ENCODE measurements around the gene DRGX. TPM values are rescaled to one million over a fixed set of nuclear protein-coding genes. Genes with fewer than 3 reads are reported as not detected.

Gene DRGX
- total RNA-seq, 1 donor from 2014 or later: not detected

- no peak for DNase-seq (ENCODE audit: extremely low read depth, low read depth, low spot score)
These were observed 47.3 kb downstream of the DRGX start for GRCh38 chr10:49348593-49348992.

- DNase-seq (ENCODE audit: extremely low read depth, low read depth, low spot score): no peak
These were observed 48.1 kb downstream of the DRGX start for GRCh38 chr10:49347827-49348226.

- DNase-seq (ENCODE audit: extremely low read depth, low read depth, low spot score): no peak
These were observed 48.5 kb downstream of the DRGX start for GRCh38 chr10:49347342-49347741.

- DNase-seq (ENCODE audit: extremely low read depth, low read depth, low spot score): no peak
These were observed 51.0 kb downstream of the DRGX start for GRCh38 chr10:49344840-49345239.

GRCh38 chr10:49338604-49339003, 57.3 kb downstream of the DRGX start:
- DNase-seq (ENCODE audit: extremely low read depth, low read depth, low spot score): no peak

GRCh38 chr10:49335364-49335972, 60.4 kb downstream of the DRGX start:
- DNase-seq (ENCODE audit: extremely low read depth, low read depth, low spot score): no peak

- no peak for DNase-seq (ENCODE audit: extremely low read depth, low read depth, low spot score)
These were observed 60.9 kb downstream of the DRGX start for GRCh38 chr10:49334964-49335363.

- no peak for DNase-seq (ENCODE audit: extremely low read depth, low read depth, low spot score)
These were observed 62.7 kb downstream of the DRGX start for GRCh38 chr10:49333192-49333591.

GRCh38 chr10:49332768-49333167, 63.1 kb downstream of the DRGX start:
- no peak for DNase-seq (ENCODE audit: extremely low read depth, low read depth, low spot score)

- no peak for DNase-seq (ENCODE audit: extremely low read depth, low read depth, low spot score)
These were observed 63.6 kb downstream of the DRGX start for GRCh38 chr10:49332333-49332732.

GRCh38 chr10:49331431-49331830, 64.5 kb downstream of the DRGX start:
- no peak for DNase-seq (ENCODE audit: extremely low read depth, low read depth, low spot score)

GRCh38 chr10:49330127-49330665, 65.7 kb downstream of the DRGX start:
- no peak for DNase-seq (ENCODE audit: extremely low read depth, low read depth, low spot score)

- no peak for DNase-seq (ENCODE audit: extremely low read depth, low read depth, low spot score)
These were observed 66.8 kb downstream of the DRGX start for GRCh38 chr10:49329146-49329505.

- no peak for DNase-seq (ENCODE audit: extremely low read depth, low read depth, low spot score)
These were observed 67.3 kb downstream of the DRGX start for GRCh38 chr10:49328401-49329145.

GRCh38 chr10:49327036-49327813, 68.7 kb downstream of the DRGX start:
- no peak for DNase-seq (ENCODE audit: extremely low read depth, low read depth, low spot score)

GRCh38 chr10:49325916-49326783, 69.7 kb downstream of the DRGX start:
- no peak for DNase-seq (ENCODE audit: extremely low read depth, low read depth, low spot score)

- DNase-seq (ENCODE audit: extremely low read depth, low read depth, low spot score): no peak
These were observed 70.6 kb downstream of the DRGX start for GRCh38 chr10:49325131-49325915.

- DNase-seq (ENCODE audit: extremely low read depth, low read depth, low spot score): no peak
These were observed 71.2 kb downstream of the DRGX start for GRCh38 chr10:49324711-49325110.

- DNase-seq (ENCODE audit: extremely low read depth, low read depth, low spot score): no peak
These were observed 72.0 kb downstream of the DRGX start for GRCh38 chr10:49323896-49324270.

Data from glomerular endothelial cell (primary cell).